WTC11 (cell line): ENCODE data around the gene TMPRSS3. TPM values are rescaled to one million over a fixed set of nuclear protein-coding genes. Genes with fewer than 3 reads are reported as not detected.

ENCODE experiments used
- ATAC-seq: fragments of 200-7000 bp; cut with Tn5 transposase; 2 replicates; pipeline ENCODE4 v1.10.0; 2021; ENCODE audit warnings: mild to moderate bottlenecking, moderate library complexity
- CTCF ChIA-PET: fragments of 300-600 bp; sonication (Branson Sonifier 250); formaldehyde crosslinking; loops from one replicate; lab custom pipeline; 2021; ENCODE audit warnings: antibody characterized with exemption; lab: Charles Lee
- POLR2A ChIA-PET: fragments of 350-600 bp; sonication (Branson Sonifier 250); formaldehyde crosslinking; loops from one replicate; lab custom pipeline; 2021; ENCODE audit warnings: antibody characterized with exemption; lab: Charles Lee
- DNase-seq: peaks from one replicate; pipeline ENCODE4 v3.0.0; 2021; ENCODE audit warnings: low spot score
- H3K27ac Mint-ChIP-seq: 2 replicates; pipeline ENCODE4 v1.8.0; 2021; ENCODE audit warnings: mixed read lengths
- H3K27me3 Mint-ChIP-seq: 2 replicates; pipeline ENCODE4 v1.8.0; 2021; ENCODE audit warnings: low read depth, mild to moderate bottlenecking, moderate library complexity, mixed read lengths
- H3K36me3 Mint-ChIP-seq: 2 replicates; pipeline ENCODE4 v1.8.0; 2021; ENCODE audit warnings: mixed read lengths
- H3K4me1 Mint-ChIP-seq: 2 replicates; pipeline ENCODE4 v1.8.0; 2022; ENCODE audit warnings: mixed read lengths
- H3K4me3 Mint-ChIP-seq: 2 replicates; pipeline ENCODE4 v1.8.0; 2021; ENCODE audit warnings: mild to moderate bottlenecking, moderate library complexity, mixed read lengths
- H3K9me3 Mint-ChIP-seq: 2 replicates; pipeline ENCODE4 v1.8.0; 2021; ENCODE audit warnings: mixed read lengths
- ATF2 ChIP-seq: sonication (generic); formaldehyde crosslinking; IDR thresholded peaks from 2 replicates; pipeline ENCODE4 v1.8.1; 2022; ENCODE audit warnings: low read depth, missing genetic modification reagents, borderline replicate concordance
- CDX4 ChIP-seq: fragments of 250-450 bp; sonication (Bioruptor Pico); IDR thresholded peaks from 2 replicates; pipeline ENCODE4 v1.9.0; 2021; ENCODE audit warnings: moderate library complexity, mild to moderate bottlenecking, inconsistent platforms, borderline replicate concordance
- CREM ChIP-seq: sonication (generic); formaldehyde crosslinking; IDR thresholded peaks from 2 replicates; pipeline ENCODE4 v1.8.1; 2022; ENCODE audit warnings: mild to moderate bottlenecking, missing genetic modification reagents, moderate library complexity
- E2F5 ChIP-seq: sonication (generic); formaldehyde crosslinking; IDR thresholded peaks from 2 replicates; pipeline ENCODE4 v1.8.1; 2022; ENCODE audit warnings: mild to moderate bottlenecking, moderate library complexity, missing genetic modification reagents
- IRF2 ChIP-seq: sonication (generic); formaldehyde crosslinking; IDR thresholded peaks from 2 replicates; pipeline ENCODE4 v1.8.0; 2022; ENCODE audit warnings: low read depth, missing genetic modification reagents, borderline replicate concordance
- JAZF1 ChIP-seq: fragments of 250-450 bp; sonication (Bioruptor Pico); IDR thresholded peaks from 2 replicates; pipeline ENCODE4 v1.9.0; 2021; ENCODE audit warnings: moderate library complexity, mild to moderate bottlenecking, inconsistent platforms
- MLX ChIP-seq: sonication (generic); formaldehyde crosslinking; IDR thresholded peaks from 2 replicates; pipeline ENCODE4 v1.8.1; 2023; ENCODE audit warnings: mild to moderate bottlenecking, missing genetic modification reagents, moderate library complexity
- MXD4 ChIP-seq: fragments of 250-450 bp; sonication (Bioruptor Pico); IDR thresholded peaks from 2 replicates; pipeline ENCODE4 v1.8.0; 2021; ENCODE audit warnings: mild to moderate bottlenecking, moderate library complexity, borderline replicate concordance
- NFE2L1 ChIP-seq: sonication (generic); formaldehyde crosslinking; IDR thresholded peaks from 2 replicates; pipeline ENCODE4 v1.8.1; 2023; ENCODE audit warnings: missing genetic modification reagents
- NR1H2 ChIP-seq: sonication (generic); formaldehyde crosslinking; IDR thresholded peaks from 2 replicates; pipeline ENCODE4 v1.9.0; 2021; ENCODE audit warnings: mild to moderate bottlenecking, moderate library complexity, missing genetic modification reagents
- NR3C1 ChIP-seq: sonication (generic); formaldehyde crosslinking; conservative IDR thresholded peaks from 2 replicates; pipeline ENCODE4 v1.8.1; 2023; ENCODE audit warnings: low read depth, mild to moderate bottlenecking, missing genetic modification reagents
- RORB ChIP-seq: fragments of 250-450 bp; sonication (Bioruptor Pico); IDR thresholded peaks from 2 replicates; pipeline ENCODE4 v1.9.0; 2021; ENCODE audit warnings: mild to moderate bottlenecking
- SMAD3 ChIP-seq: sonication (generic); formaldehyde crosslinking; IDR thresholded peaks from 2 replicates; pipeline ENCODE4 v1.8.0; 2022; ENCODE audit warnings: missing genetic modification reagents, mild to moderate bottlenecking, borderline replicate concordance
- SMAD4 ChIP-seq: sonication (generic); formaldehyde crosslinking; IDR thresholded peaks from 2 replicates; pipeline ENCODE4 v1.8.0; 2022; ENCODE audit warnings: mild to moderate bottlenecking, missing genetic modification reagents
- TEAD1 ChIP-seq: sonication (generic); formaldehyde crosslinking; IDR thresholded peaks from 2 replicates; pipeline ENCODE4 v1.8.0; 2022; ENCODE audit warnings: mild to moderate bottlenecking, missing genetic modification reagents
- TP53 ChIP-seq: sonication (generic); formaldehyde crosslinking; IDR thresholded peaks from 2 replicates; pipeline ENCODE4 v1.8.1; 2023; ENCODE audit warnings: mild to moderate bottlenecking, missing genetic modification reagents
- USF1 ChIP-seq: sonication (generic); formaldehyde crosslinking; IDR thresholded peaks from 2 replicates; pipeline ENCODE4 v1.8.0; 2022; ENCODE audit warnings: mild to moderate bottlenecking, missing genetic modification reagents
- ZBTB21 ChIP-seq: sonication (generic); formaldehyde crosslinking; IDR thresholded peaks from 2 replicates; pipeline ENCODE4 v1.8.1; 2023; ENCODE audit warnings: mild to moderate bottlenecking, missing genetic modification reagents, borderline replicate concordance
- ZMAT4 ChIP-seq: fragments of 250-450 bp; sonication (Bioruptor Pico); IDR thresholded peaks from 2 replicates; pipeline ENCODE4 v1.9.0; 2021; ENCODE audit warnings: mild to moderate bottlenecking
- ZNF423 ChIP-seq: fragments of 250-450 bp; sonication (Bioruptor Pico); IDR thresholded peaks from 2 replicates; pipeline ENCODE4 v2.1.2; 2022; ENCODE audit warnings: mild to moderate bottlenecking, moderate library complexity
- ZNF532 ChIP-seq: fragments of 250-450 bp; sonication (Bioruptor Pico); IDR thresholded peaks from 2 replicates; pipeline ENCODE4 v1.9.0; 2021; ENCODE audit warnings: mild to moderate bottlenecking, borderline replicate concordance
- total RNA-seq: library from RNA; stranded (reverse); gene quantifications from 3 replicates; pipeline ENCODE4 v1.2.3, GENCODE V29; 2021
- TF ChIP-seq, protein P1 (sequence below): sonication (generic); formaldehyde crosslinking; IDR thresholded peaks from 2 replicates; pipeline ENCODE4 v1.8.1; 2023; ENCODE audit warnings: mild to moderate bottlenecking, missing genetic modification reagents, moderate library complexity

Gene TMPRSS3
- total RNA-seq, 1 experiment from 2014 or later: 0.39 TPM

GRCh38 chr21:42433946-42434551 lies 38.2 kb upstream of the TMPRSS3 start:
- peaks cover 11% of the 10 kb centered on the region; the same call in 1 of the 2 replicates for H3K27me3 Mint-ChIP-seq
- CTCF ChIA-PET: no interaction called here
- H3K4me1 Mint-ChIP-seq: no peaks in the 10 kb centered on the region
- no peak overlapping the region for H3K4me3 Mint-ChIP-seq
- ATAC-seq (no peak), DNase-seq (no peak)
- peaks cover 3% of the 10 kb centered on the region; the same call in 1 of the 2 replicates for H3K36me3 Mint-ChIP-seq
- POLR2A ChIA-PET: no interaction called here
- peaks cover 37% of the 10 kb centered on the region for H3K9me3 Mint-ChIP-seq
- TF ChIP-seq IRF2 (CRISPR knock-in tag) (no peak), CDX4 (CRISPR knock-in tag) (no peak), ATF2 (CRISPR knock-in tag) (no peak), NR1H2 (CRISPR knock-in tag) (no peak), SMAD3 (CRISPR knock-in tag) (no peak), CREM (no peak), MLX (CRISPR knock-in tag) (no peak), TP53 (CRISPR knock-in tag) (no peak), TEAD1 (no peak), ZNF532 (CRISPR knock-in tag) (no peak), E2F5 (no peak), ZNF423 (no peak), JAZF1 (CRISPR knock-in tag) (no peak)
- TF ChIP-seq, protein P1, sequence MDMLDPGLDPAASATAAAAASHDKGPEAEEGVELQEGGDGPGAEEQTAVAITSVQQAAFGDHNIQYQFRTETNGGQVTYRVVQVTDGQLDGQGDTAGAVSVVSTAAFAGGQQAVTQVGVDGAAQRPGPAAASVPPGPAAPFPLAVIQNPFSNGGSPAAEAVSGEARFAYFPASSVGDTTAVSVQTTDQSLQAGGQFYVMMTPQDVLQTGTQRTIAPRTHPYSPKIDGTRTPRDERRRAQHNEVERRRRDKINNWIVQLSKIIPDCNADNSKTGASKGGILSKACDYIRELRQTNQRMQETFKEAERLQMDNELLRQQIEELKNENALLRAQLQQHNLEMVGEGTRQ (CRISPR knock-in tag): no peak
- H3K27ac Mint-ChIP-seq: no peak overlapping the region

DNA sequence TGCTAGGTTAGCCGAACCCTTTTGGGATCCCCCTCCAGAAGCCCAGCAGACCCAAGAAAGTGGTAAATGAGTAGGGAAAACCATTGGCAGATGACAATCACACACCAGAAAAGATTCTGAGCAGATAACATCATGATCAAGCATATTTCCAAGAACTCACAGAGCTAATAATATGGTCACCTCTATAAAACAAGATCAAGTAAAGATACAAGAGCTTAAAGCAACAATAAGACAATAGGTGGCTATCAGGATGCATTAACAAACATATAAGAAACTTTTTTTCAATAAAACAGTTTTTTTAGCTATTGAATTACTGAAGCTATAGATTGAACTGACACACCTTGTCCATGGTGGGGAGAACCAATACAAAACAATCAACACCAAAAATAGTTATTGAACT lies 36.8 kb upstream of the TMPRSS3 start:
- no peak for DNase-seq
- H3K27me3 Mint-ChIP-seq: peaks cover 11% of the 10 kb centered on the region; the same call in 1 of the 2 replicates
- TF ChIP-seq RORB (no peak), MLX (CRISPR knock-in tag) (no peak), ZBTB21 (CRISPR knock-in tag) (no peak), ZNF423 (no peak), MXD4 (CRISPR knock-in tag) (no peak), ATF2 (CRISPR knock-in tag) (no peak), IRF2 (CRISPR knock-in tag) (no peak), USF1 (CRISPR knock-in tag) (no peak), NFE2L1 (CRISPR knock-in tag) (no peak), SMAD4 (no peak), NR3C1 (no peak), ZMAT4 (CRISPR knock-in tag) (no peak)

More for the DNA sequence above, 36.8 kb upstream of the TMPRSS3 start:
- no peak overlapping the region for H3K4me3 Mint-ChIP-seq
- no peak overlapping the region for H3K27ac Mint-ChIP-seq
- H3K36me3 Mint-ChIP-seq: peaks cover 3% of the 10 kb centered on the region; the same call in 1 of the 2 replicates
- ChIA-PET CTCF (interaction anchor here (1.2 kb wide), 1 partner anchor 821 kb away, joined by 3 read pairs; no protein-coding TSS in a partner anchor), POLR2A (no interaction called here)
- H3K9me3 Mint-ChIP-seq: peaks cover 37% of the 10 kb centered on the region
- no peaks in the 10 kb centered on the region for H3K4me1 Mint-ChIP-seq
- no peak for ATAC-seq
